ENCODE measurements around the gene CDCA3. TPM values are rescaled to one million over a fixed set of nuclear protein-coding genes. Genes with fewer than 3 reads are reported as not detected.
A peak's percentile ranks its signal among the peaks of the same experiment; 100 is the strongest.

Gene CDCA3
- total and polyA plus RNA-seq, 2 of the 13 experiments (the other 11 are each of a cell fraction or from before 2014, with no cell fraction given): 32.7 to 56.5 TPM

- TF ChIP-seq RBM39 (IDR thresholded peaks at IDR 0.05; ENCODE audit: low read depth, low read length, poor library complexity, severe bottlenecking) (peak; percentile 51), ZNF232 (CRISPR knock-in tag; IDR thresholded peaks at IDR 0.05; ENCODE audit: borderline replicate concordance) (peak; percentile 29; the same call in 1 of the 2 replicates), ARID4A (CRISPR knock-in tag; IDR thresholded peaks at IDR 0.05; ENCODE audit: borderline replicate concordance) (peak; percentile 93), ZFP36L1 (CRISPR knock-in tag; IDR thresholded peaks at IDR 0.05) (peak; percentile 82; the same call in 1 of the 2 replicates), TRIM22 (IDR thresholded peaks at IDR 0.05) (no peak), PRMT3 (CRISPR knock-in tag; IDR thresholded peaks at IDR 0.05; ENCODE audit: borderline replicate concordance, low read depth) (no peak), CBX1 (IDR thresholded peaks at IDR 0.05; ENCODE audit: low read depth) (peak; percentile 10), YEATS2 (CRISPR knock-in tag; IDR thresholded peaks at IDR 0.05; ENCODE audit: borderline replicate concordance) (no peak), ZNF703 (CRISPR knock-in tag; IDR thresholded peaks at IDR 0.05; ENCODE audit: borderline replicate concordance) (no peak), ZMAT3 (CRISPR knock-in tag; conservative IDR thresholded peaks at IDR 0.05) (no peak), THAP8 (CRISPR knock-in tag; IDR thresholded peaks at IDR 0.05; ENCODE audit: borderline replicate concordance) (no peak), KAT7 (CRISPR knock-in tag; IDR thresholded peaks at IDR 0.05; ENCODE audit: borderline replicate concordance) (no peak), DMAP1 (CRISPR knock-in tag; IDR thresholded peaks at IDR 0.05) (peak; percentile 68)
- TF ChIP-seq, protein P1, sequence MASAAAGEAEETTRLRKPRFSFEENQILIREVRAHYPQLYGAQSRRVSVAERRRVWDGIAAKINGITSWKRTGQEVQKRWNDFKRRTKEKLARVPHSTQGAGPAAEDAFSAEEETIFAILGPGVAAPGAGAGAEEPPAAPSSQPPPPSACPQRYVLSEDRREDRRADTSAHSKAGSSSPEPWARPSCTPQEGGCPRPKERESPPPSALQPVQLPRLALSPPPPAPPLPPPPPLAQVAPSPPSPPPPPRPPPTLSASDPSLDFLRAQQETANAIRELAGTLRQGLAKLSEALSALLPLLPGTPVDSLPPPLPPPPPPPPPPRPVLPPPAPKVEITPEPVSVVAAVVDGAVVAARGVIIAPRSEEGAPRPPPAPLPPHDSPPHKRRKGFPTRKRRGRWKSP (CRISPR knock-in tag; IDR thresholded peaks at IDR 0.05): no peak
- TF ChIP-seq, protein P2, sequence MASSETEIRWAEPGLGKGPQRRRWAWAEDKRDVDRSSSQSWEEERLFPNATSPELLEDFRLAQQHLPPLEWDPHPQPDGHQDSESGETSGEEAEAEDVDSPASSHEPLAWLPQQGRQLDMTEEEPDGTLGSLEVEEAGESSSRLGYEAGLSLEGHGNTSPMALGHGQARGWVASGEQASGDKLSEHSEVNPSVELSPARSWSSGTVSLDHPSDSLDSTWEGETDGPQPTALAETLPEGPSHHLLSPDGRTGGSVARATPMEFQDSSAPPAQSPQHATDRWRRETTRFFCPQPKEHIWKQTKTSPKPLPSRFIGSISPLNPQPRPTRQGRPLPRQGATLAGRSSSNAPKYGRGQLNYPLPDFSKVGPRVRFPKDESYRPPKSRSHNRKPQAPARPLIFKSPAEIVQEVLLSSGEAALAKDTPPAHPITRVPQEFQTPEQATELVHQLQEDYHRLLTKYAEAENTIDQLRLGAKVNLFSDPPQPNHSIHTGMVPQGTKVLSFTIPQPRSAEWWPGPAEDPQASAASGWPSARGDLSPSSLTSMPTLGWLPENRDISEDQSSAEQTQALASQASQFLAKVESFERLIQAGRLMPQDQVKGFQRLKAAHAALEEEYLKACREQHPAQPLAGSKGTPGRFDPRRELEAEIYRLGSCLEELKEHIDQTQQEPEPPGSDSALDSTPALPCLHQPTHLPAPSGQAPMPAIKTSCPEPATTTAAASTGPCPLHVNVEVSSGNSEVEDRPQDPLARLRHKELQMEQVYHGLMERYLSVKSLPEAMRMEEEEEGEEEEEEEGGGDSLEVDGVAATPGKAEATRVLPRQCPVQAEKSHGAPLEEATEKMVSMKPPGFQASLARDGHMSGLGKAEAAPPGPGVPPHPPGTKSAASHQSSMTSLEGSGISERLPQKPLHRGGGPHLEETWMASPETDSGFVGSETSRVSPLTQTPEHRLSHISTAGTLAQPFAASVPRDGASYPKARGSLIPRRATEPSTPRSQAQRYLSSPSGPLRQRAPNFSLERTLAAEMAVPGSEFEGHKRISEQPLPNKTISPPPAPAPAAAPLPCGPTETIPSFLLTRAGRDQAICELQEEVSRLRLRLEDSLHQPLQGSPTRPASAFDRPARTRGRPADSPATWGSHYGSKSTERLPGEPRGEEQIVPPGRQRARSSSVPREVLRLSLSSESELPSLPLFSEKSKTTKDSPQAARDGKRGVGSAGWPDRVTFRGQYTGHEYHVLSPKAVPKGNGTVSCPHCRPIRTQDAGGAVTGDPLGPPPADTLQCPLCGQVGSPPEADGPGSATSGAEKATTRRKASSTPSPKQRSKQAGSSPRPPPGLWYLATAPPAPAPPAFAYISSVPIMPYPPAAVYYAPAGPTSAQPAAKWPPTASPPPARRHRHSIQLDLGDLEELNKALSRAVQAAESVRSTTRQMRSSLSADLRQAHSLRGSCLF (CRISPR knock-in tag; IDR thresholded peaks at IDR 0.05; ENCODE audit: borderline replicate concordance): 0 out of 2 replicates have a peak, but pooled peaks have one; percentile 49
These were observed at the start of gene CDCA3 (continued) for GRCh38 chr12:6851153-6851920.

Data from HepG2 (cell line).